HG03097 (cell line): Measurements from ENCODE around the gene RNF126.
"Not testable (repeated sequence)": the region's sequence is repeated elsewhere in the genome, so short reads cannot be mapped to it uniquely, and the experiment has no call there.

Experiments used
- ATAC-seq: cut with Tn5 transposase; IDR thresholded peaks from one replicate; pipeline ENCODE4 v1.9.1; 2021; ENCODE audit not compliant: unreplicated experiment, low FRiP score

Gene RNF126

GRCh38 chr19:616062-616700, 46.8 kb downstream of the RNF126 start:
- ATAC-seq = no peak

GRCh38 chr19:615619-616018, 47.4 kb downstream of the RNF126 start:
- ATAC-seq = no peak

- no peak for ATAC-seq
Measured at GRCh38 chr19:613732-614567, 49.1 kb downstream of the RNF126 start.

GRCh38 chr19:612941-613340, 50.1 kb downstream of the RNF126 start:
- ATAC-seq = no peak

- ATAC-seq = no peak
Measured at GRCh38 chr19:611481-611868, 51.5 kb downstream of the RNF126 start.

GRCh38 chr19:610801-611480, 52.1 kb downstream of the RNF126 start:
- no peak for ATAC-seq

- no peak for ATAC-seq
Measured at GRCh38 chr19:610071-610800, 52.8 kb downstream of the RNF126 start.

GRCh38 chr19:609004-609346, 54.0 kb downstream of the RNF126 start:
- no peak for ATAC-seq

GRCh38 chr19:608155-609003, 54.6 kb downstream of the RNF126 start:
- ATAC-seq = no peak

GRCh38 chr19:607301-608154, 55.5 kb downstream of the RNF126 start:
- ATAC-seq = no peak

- not testable (repeated sequence) for ATAC-seq
Measured at GRCh38 chr19:605061-605971, 57.7 kb downstream of the RNF126 start.

- ATAC-seq = no peak
Measured at GRCh38 chr19:604355-604754, 58.7 kb downstream of the RNF126 start.

- not testable (repeated sequence) for ATAC-seq
Measured at GRCh38 chr19:603779-604178, 59.2 kb downstream of the RNF126 start.

- not testable (repeated sequence) for ATAC-seq
Measured at GRCh38 chr19:603302-603639, 59.7 kb downstream of the RNF126 start.

GRCh38 chr19:602391-603301, 60.4 kb downstream of the RNF126 start:
- ATAC-seq = no peak

GRCh38 chr19:601790-602189, 61.2 kb downstream of the RNF126 start:
- no peak for ATAC-seq

GRCh38 chr19:601310-601709, 61.7 kb downstream of the RNF126 start:
- no peak for ATAC-seq
